ENCODE measurements around the gene PKP4. TPM values are rescaled to one million over a fixed set of nuclear protein-coding genes. Genes with fewer than 3 reads are reported as not detected.

Gene PKP4
- total and polyA plus RNA-seq, 2 of the 8 experiments (the other 6 are each of a cell fraction or from before 2014, with no cell fraction given): 48.2 to 88.0 TPM

DNA sequence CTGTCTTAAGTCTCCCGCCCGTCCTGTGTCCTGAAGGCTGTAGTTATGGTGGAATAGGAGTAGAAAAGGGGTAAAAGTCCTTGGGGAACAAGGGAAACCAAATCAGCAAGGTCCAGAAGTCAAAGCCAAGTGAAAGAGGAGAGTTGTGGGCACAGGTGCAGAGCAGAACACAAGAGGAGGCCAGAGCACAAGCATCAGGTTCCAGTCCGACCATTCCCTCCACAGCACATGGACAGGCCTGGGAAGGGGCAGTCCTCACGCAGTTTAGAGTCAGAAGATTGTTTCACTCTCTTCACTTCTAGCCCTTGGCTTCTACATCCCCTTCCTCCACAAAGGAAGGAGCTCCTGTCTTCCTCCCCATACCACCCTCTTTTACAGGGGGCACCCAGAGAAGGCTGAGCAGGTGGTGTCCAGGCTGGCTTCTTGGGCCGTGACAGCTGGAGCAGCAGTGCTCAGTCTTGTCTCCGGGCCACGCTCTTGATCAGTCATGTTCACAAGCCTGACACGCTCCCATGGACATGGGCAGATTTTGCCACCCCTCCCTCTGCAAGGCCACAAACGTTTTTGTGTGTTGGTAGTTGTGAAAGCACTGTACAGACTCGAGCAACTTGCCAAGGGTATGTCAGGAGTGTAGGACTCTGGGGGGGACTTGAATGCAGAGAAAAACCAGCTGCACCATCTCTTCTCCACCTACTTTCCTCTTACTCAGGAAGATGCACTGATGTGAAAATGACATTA lies 199.9 kb downstream of the PKP4 start:
- Histone ChIP-seq H2BK5ac (ENCODE audit: low read depth, low read length) (0 out of 2 replicates have a peak overlapping the region, but pooled peaks have one; percentile 18), H2BK12ac (ENCODE audit: low read depth, low read length) (no peak overlapping the region), H4K8ac (ENCODE audit: extremely low read depth, insufficient read depth, low read length) (no peak overlapping the region), H3K36me3 (ENCODE audit: control insufficient read depth in 2 of 4, insufficient read depth in 4 of 4, low read length in 3 of 4) (peaks cover 0 to 8% (median under 1%) of the 10 kb centered on the region in 4 experiments; a peak in 4 of 8 replicates), H3K4me2 (ENCODE audit: insufficient read depth in 1 of 2, low read depth in 2 of 2, low read length in 2 of 2) (no peak overlapping the region), H3K18ac (ENCODE audit: extremely low read depth, low read length) (no peak overlapping the region), H2AK5ac (ENCODE audit: low read depth, low read length) (no peak overlapping the region), H3K9ac (replicated peaks in 1 of 4; ENCODE audit: extremely low read depth in 1 of 4, low read depth in 3 of 4, low read length in 3 of 4) (no peak overlapping the region), H2AFZ (ENCODE audit: low read length) (no peak overlapping the region), H3K23me2 (ENCODE audit: low read depth, low read length) (no peaks in the 10 kb centered on the region), H3K14ac (ENCODE audit: insufficient read length) (no peak overlapping the region), H3K56ac (replicated peaks; ENCODE audit: insufficient read length, low read depth, low read length) (no peak overlapping the region), H4K91ac (replicated peaks; ENCODE audit: insufficient read length, low read length) (no peak overlapping the region), H4K5ac (ENCODE audit: insufficient read length, low read depth, low read length) (no peak overlapping the region), H3K4ac (replicated peaks; ENCODE audit: insufficient read length, low read depth, low read length) (no peak overlapping the region), H4K20me1 (replicated peaks in 1 of 2; ENCODE audit: control insufficient read depth in 1 of 2, insufficient read depth in 2 of 2, low read length in 2 of 2) (peaks cover 2 to 4% of the 10 kb centered on the region in 2 experiments), H3K79me2 (ENCODE audit: control insufficient read depth in 1 of 2, insufficient read depth in 2 of 2, low read length in 2 of 2) (no peaks in the 10 kb centered on the region), H3K4me1 (replicated peaks in 1 of 4; ENCODE audit: control insufficient read depth in 3 of 4, insufficient read depth in 4 of 4, low read length in 3 of 4) (no peaks in the 10 kb centered on the region), H3K4me3 (ENCODE audit: extremely low read depth in 1 of 4, insufficient read depth in 2 of 4, low read depth in 3 of 4, low read length in 4 of 4) (no peak overlapping the region), H2BK20ac (ENCODE audit: low read length) (no peak overlapping the region), H3K23ac (ENCODE audit: insufficient read length) (no peak overlapping the region), H2BK15ac (ENCODE audit: low read length) (no peak overlapping the region), H3K27ac (ENCODE audit: low read depth, low read length) (no peak overlapping the region), H3K27me3 (replicated peaks in 1 of 4; ENCODE audit: control insufficient read depth in 3 of 4, extremely low read depth in 1 of 4, insufficient read depth in 3 of 4, low read length in 3 of 4) (no peaks in the 10 kb centered on the region), H3K79me1 (ENCODE audit: low read depth, low read length) (no peaks in the 10 kb centered on the region; the same call in 1 of the 2 replicates), H2BK120ac (replicated peaks; ENCODE audit: low read depth, low read length) (no peak overlapping the region), H3K9me3 (ENCODE audit: insufficient read depth in 2 of 2, low read depth in 1 of 2, low read length in 1 of 2) (no peaks in the 10 kb centered on the region)
- no peak for DNase-seq (ENCODE audit: low read depth in 1 of 2, low spot score in 2 of 2)
- POLR2A ChIA-PET (ENCODE audit: partially characterized antibody): no interaction called here
- CTCF ChIA-PET (ENCODE audit: partially characterized antibody): interaction anchor here (0.9 to 2.3 kb wide), 6 partner anchors 12 to 96 kb away, joined by 3 to 7 read pairs (median 4); no protein-coding TSS in a partner anchor
- 96% methylated on average over 10 of the region's 10 CpGs; no CpG with 5 or more reads in 1 of the 2 experiments for WGBS, 2 experiments (ENCODE audit: extremely low coverage in 1 of 2, insufficient coverage in 1 of 2, insufficient read length in 1 of 2, insufficient replicate concordance in 2 of 2, low coverage in 1 of 2, low lambda C conversion rate in 2 of 2, missing lambda C conversion rate in 1 of 2)
- no peak for FAIRE-seq
- TF ChIP-seq SUZ12 (IDR thresholded peaks at IDR 0.05; ENCODE audit: low read length): no peak
- TF ChIP-seq RBBP5 (IDR thresholded peaks at IDR 0.05; ENCODE audit: borderline replicate concordance, low read depth, low read length): no peak
- TF ChIP-seq RXRA (IDR thresholded peaks at IDR 0.05; ENCODE audit: insufficient read depth, low read depth, low read length): no peak
- TF ChIP-seq, protein P1, sequence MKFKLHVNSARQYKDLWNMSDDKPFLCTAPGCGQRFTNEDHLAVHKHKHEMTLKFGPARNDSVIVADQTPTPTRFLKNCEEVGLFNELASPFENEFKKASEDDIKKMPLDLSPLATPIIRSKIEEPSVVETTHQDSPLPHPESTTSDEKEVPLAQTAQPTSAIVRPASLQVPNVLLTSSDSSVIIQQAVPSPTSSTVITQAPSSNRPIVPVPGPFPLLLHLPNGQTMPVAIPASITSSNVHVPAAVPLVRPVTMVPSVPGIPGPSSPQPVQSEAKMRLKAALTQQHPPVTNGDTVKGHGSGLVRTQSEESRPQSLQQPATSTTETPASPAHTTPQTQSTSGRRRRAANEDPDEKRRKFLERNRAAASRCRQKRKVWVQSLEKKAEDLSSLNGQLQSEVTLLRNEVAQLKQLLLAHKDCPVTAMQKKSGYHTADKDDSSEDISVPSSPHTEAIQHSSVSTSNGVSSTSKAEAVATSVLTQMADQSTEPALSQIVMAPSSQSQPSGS (IDR thresholded peaks at IDR 0.05; ENCODE audit: low read length): no peak
- TF ChIP-seq GABPA (IDR thresholded peaks at IDR 0.05; ENCODE audit: borderline replicate concordance, insufficient read depth, low read length): no peak
- TF ChIP-seq, protein P2, sequence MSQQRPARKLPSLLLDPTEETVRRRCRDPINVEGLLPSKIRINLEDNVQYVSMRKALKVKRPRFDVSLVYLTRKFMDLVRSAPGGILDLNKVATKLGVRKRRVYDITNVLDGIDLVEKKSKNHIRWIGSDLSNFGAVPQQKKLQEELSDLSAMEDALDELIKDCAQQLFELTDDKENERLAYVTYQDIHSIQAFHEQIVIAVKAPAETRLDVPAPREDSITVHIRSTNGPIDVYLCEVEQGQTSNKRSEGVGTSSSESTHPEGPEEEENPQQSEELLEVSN (IDR thresholded peaks at IDR 0.05): no peak
- TF ChIP-seq TCF12 (IDR thresholded peaks at IDR 0.05; ENCODE audit: low read depth, low read length): no peak
- TF ChIP-seq JUN (IDR thresholded peaks at IDR 0.05; ENCODE audit: low read depth, low read length): no peak
- no peak for TF ChIP-seq RAD21 (IDR thresholded peaks at IDR 0.05 in 1 of 2, conservative IDR thresholded peaks at IDR 0.05 in 1 of 2; ENCODE audit: low read depth in 2 of 2, low read length in 2 of 2)
